Smooth muscle cell of the brain vasculature (primary cell): ENCODE measurements around the gene GREB1L.

Experiments
- DNase-seq: peaks from one replicate; pipeline ENCODE4 v3.0.0-alpha.2; 2012; ENCODE audit warnings: low read depth, low spot score

The GREB1L gene

GRCh38 chr18:21559195-21559594, 317.2 kb downstream of the GREB1L start:
- no peak for DNase-seq

- no peak for DNase-seq
Observed at GRCh38 chr18:21571772-21572171, 329.7 kb downstream of the GREB1L start.
